Common myeloid progenitor, CD34-positive (primary cell): ENCODE data around the gene SARDH.

Experiments used
- CTCF ChIA-PET: fragments of 350-600 bp; sonication (Branson Sonifier 250); formaldehyde crosslinking; loops from one replicate; lab custom pipeline; 2021; ENCODE audit warnings: antibody characterized with exemption; lab: Charles Lee
- POLR2A ChIA-PET: fragments of 350-600 bp; sonication (Branson Sonifier 250); formaldehyde crosslinking; loops from one replicate; lab custom pipeline; 2021; ENCODE audit warnings: antibody characterized with exemption; lab: Charles Lee
- DNase-seq, 3 donors: peaks; one replicate each; pipeline versions ENCODE4 v3.0.0 to v3.0.0-alpha.2; 2013
- H3K27ac ChIP-seq, 2 experiments: 1 replicate in 1 of 2; 2 replicates in 1 of 2; pipeline ENCODE4 v1.7.0; 2013; ENCODE audit warnings: inconsistent platforms in 2 of 2, low read length in 2 of 2, mild to moderate bottlenecking in 2 of 2, low read depth in 1 of 2, moderate library complexity in 1 of 2; ENCODE audit not compliant: severe bottlenecking in 2 of 2, insufficient read depth in 1 of 2, poor library complexity in 1 of 2
- H3K27me3 ChIP-seq, 5 experiments: replicated peaks in 2 of 5; 1 replicate in 3 of 5; 2 replicates in 2 of 5; pipeline versions ENCODE4 v1.6.1 to v1.7.0; 2013; ENCODE audit warnings: low read length in 4 of 5, mild to moderate bottlenecking in 2 of 5, moderate library complexity in 2 of 5, inconsistent platforms in 1 of 5; ENCODE audit not compliant: insufficient read depth in 5 of 5, control insufficient read depth in 4 of 5
- H3K36me3 ChIP-seq, 4 experiments: 1 replicate in 2 of 4; 2 replicates in 2 of 4; pipeline versions ENCODE4 v1.6.1 to v1.7.0; 2013; ENCODE audit warnings: low read length in 3 of 4, control low read depth in 1 of 4, mild to moderate bottlenecking in 1 of 4; ENCODE audit not compliant: control insufficient read depth in 4 of 4, insufficient read depth in 4 of 4
- H3K4me1 ChIP-seq, 4 experiments: 1 replicate in 3 of 4; 2 replicates in 1 of 4; pipeline versions ENCODE4 v1.6.1 to v1.7.1; 2013; ENCODE audit warnings: low read length in 3 of 4, mild to moderate bottlenecking in 3 of 4, control low read depth in 1 of 4, inconsistent platforms in 1 of 4, moderate library complexity in 1 of 4; ENCODE audit not compliant: control insufficient read depth in 4 of 4, insufficient read depth in 4 of 4; ENCODE audit errors: control extremely low read depth in 1 of 4
- H3K4me3 ChIP-seq, 7 experiments: 1 replicate in 4 of 7; 2 replicates in 3 of 7; pipeline versions ENCODE4 v1.5.1 to v1.7.0; 2013; ENCODE audit warnings: mild to moderate bottlenecking in 7 of 7, low read length in 6 of 7, moderate library complexity in 6 of 7, inconsistent platforms in 2 of 7, low read depth in 2 of 7, control low read depth in 1 of 7; ENCODE audit not compliant: insufficient read depth in 4 of 7, control insufficient read depth in 1 of 7; ENCODE audit errors: extremely low read depth in 1 of 7
- H3K9me3 ChIP-seq, 5 experiments: 1 replicate in 4 of 5; 2 replicates in 1 of 5; pipeline versions ENCODE4 v1.6.1 to v1.7.1; 2013; ENCODE audit warnings: low read length in 4 of 5, mild to moderate bottlenecking in 2 of 5, inconsistent platforms in 1 of 5, low read depth in 1 of 5, moderate library complexity in 1 of 5; ENCODE audit not compliant: control insufficient read depth in 4 of 5, insufficient read depth in 2 of 5; ENCODE audit errors: control extremely low read depth in 1 of 5
- WGBS: methylation state at CpG from one replicate; pipeline ENCODE4 v1.1.5; 2013; ENCODE audit not compliant: insufficient coverage; 5-methylcytosine and 5-hydroxymethylcytosine counted together

The SARDH gene

DNA sequence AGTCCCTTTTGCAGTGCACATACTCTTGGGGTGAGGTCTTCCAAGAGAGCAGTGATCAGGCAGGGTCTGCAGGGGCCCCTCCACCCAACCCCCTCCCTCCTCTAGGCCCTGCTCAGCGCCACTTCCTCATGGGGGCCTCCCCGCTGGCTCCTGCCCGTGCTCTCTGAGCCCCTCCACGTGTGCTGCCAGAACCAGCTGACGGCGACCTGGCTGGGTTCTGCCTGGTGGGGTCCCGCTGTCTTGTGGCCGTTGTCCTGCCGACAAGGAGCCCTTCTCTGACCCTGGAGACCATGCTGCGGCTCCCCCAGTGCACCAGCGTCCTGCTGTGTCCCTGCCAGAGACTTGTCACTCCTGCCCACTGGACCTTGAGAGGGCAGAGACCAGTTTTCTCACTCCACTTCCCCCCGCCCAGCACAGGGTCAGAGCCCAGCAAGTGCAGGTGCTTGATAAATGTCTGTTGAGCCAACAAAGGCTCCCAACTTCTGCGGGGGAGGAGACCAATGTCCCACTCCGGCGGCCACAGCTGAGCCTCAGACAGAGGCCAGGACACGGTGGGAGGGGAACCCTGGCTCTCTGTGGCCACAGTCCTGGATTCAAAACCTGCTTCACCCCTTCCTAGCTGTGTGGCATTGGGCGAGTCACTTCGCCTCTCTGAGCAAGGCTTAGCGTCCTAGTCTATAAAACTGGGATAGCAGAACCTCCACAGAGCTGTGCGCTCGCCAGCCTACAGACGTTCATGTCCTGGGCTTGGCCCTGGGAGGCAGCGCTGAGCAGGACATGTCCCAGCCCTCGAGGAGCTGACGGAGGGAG is 24.8 kb downstream of the SARDH start:
- no peak for DNase-seq
- H3K27ac ChIP-seq = no peak overlapping the region
- 83% methylated on average over 22 of the region's 25 CpGs for WGBS
- no peak overlapping the region for H3K4me3 ChIP-seq
- CTCF ChIA-PET = interaction anchor here (0.9 to 1.5 kb wide), 3 partner anchors 21 to 179 kb away, joined by 4 to 5 read pairs (median 4); partner anchors contain the start of gene ADAMTSL2
- peaks cover 0 to 11% (median 1%) of the 10 kb centered on the region in 4 experiments for H3K4me1 ChIP-seq
- no peaks in the 10 kb centered on the region for H3K27me3 ChIP-seq
- H3K9me3 ChIP-seq = no peaks in the 10 kb centered on the region
- no peaks in the 10 kb centered on the region for H3K36me3 ChIP-seq
- POLR2A ChIA-PET = no interaction called here

DNA sequence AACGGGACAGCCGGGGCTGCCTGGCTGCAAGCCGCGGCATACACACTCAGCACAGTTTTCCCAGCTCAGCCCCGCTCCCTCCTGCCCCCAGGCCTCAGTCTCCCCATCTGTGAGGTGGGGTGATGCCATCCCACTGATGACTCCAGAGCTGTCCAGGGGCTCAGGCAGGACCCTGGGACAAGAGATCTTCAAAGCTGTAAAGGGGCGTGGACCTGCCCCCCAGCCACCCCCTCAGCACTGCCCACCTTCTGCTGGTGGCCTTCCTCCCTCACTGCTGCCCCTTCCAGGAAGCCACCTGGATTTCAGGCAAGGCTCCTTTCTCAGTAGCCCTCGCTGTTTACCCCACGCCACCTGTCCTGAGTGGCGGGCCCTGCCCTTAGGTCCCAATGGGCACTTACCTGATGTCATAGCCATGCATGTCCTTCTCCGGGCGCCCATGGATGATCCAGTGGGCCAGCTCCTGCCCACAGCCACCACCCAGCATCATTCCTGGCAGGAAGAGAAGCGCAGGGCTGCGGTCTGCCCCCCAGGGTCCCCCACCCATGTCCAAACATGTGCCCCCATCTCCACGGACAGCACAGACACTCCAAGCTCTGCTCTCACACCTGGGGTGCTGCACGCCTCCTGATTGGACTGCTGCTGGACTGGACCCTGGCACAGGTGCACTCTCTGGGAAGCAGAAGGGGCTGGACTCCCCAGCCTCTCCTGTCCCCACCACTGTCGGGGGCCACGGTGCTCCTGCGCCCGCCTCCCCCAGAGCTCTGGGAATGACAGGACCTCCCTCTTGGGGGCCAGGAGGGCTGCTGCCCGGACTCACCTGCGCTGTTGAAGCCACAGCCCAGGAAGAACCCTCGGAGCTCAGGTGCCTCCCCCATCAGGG is 25.7 kb downstream of the SARDH start:
- H3K4me3 ChIP-seq = no peak overlapping the region
- DNase-seq = no peak
- WGBS = 93% methylated on average over 13 of the region's 22 CpGs
- H3K27ac ChIP-seq = no peak overlapping the region
- ChIA-PET CTCF (interaction anchor here (0.7 to 0.9 kb wide), 2 partner anchors 20 to 180 kb away, joined by 3 to 4 read pairs; no protein-coding TSS in a partner anchor), POLR2A (no interaction called here)
- no peaks in the 10 kb centered on the region for H3K9me3 ChIP-seq
- H3K36me3 ChIP-seq = no peaks in the 10 kb centered on the region
- peaks cover 0 to 11% (median 1%) of the 10 kb centered on the region in 4 experiments for H3K4me1 ChIP-seq
- no peaks in the 10 kb centered on the region for H3K27me3 ChIP-seq

DNA sequence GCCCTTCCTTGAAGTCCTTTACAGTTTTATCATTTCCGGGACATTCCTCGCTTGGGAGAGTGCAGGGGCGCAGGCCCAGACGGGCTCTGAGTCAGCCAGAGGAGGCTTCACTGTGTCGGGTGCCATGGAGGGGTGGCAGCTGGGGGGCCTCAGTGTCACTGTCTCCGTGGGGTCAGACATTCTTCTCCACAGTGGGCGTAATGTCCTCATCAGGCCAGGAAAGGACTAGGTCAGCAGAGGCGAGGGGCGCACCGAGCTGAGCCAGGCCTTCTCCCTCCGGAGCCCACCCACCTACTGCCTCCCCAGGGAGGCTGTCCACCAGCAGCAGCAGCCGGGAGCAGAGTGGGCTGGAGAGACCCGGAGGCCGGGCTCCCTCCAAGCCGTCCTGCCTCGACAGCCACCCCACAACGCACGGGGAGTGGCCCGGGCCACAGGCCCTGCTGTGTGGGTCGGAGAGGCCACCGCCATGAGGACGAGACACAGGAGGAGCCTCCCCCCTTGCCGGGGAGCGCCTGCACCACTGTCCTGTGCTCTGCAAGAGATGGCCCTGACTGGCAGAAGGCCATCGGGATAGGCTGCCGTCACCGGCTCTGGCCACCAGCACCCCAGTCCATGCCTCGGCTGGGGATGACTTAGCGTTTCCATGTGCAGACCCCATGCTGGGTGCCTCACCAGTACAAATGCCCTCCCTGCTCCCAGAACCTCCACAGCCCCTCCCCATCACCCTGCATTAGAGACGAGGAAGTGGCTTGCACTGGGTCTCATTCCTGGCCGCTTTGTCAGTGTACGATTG is 26.5 kb downstream of the SARDH start:
- no peak overlapping the region for H3K27ac ChIP-seq
- no peak for DNase-seq
- H3K4me3 ChIP-seq = no peak overlapping the region
- no peaks in the 10 kb centered on the region for H3K9me3 ChIP-seq
- H3K36me3 ChIP-seq = no peaks in the 10 kb centered on the region
- ChIA-PET POLR2A (no interaction called here), CTCF (interaction anchor here (0.7 to 1.1 kb wide), 2 partner anchors 10 to 179 kb away, joined by 3 read pairs; no protein-coding TSS in a partner anchor)
- H3K4me1 ChIP-seq = peaks cover 0 to 11% (median 1%) of the 10 kb centered on the region in 4 experiments
- no peaks in the 10 kb centered on the region for H3K27me3 ChIP-seq
- WGBS = 92% methylated on average over 32 of the region's 32 CpGs

DNA sequence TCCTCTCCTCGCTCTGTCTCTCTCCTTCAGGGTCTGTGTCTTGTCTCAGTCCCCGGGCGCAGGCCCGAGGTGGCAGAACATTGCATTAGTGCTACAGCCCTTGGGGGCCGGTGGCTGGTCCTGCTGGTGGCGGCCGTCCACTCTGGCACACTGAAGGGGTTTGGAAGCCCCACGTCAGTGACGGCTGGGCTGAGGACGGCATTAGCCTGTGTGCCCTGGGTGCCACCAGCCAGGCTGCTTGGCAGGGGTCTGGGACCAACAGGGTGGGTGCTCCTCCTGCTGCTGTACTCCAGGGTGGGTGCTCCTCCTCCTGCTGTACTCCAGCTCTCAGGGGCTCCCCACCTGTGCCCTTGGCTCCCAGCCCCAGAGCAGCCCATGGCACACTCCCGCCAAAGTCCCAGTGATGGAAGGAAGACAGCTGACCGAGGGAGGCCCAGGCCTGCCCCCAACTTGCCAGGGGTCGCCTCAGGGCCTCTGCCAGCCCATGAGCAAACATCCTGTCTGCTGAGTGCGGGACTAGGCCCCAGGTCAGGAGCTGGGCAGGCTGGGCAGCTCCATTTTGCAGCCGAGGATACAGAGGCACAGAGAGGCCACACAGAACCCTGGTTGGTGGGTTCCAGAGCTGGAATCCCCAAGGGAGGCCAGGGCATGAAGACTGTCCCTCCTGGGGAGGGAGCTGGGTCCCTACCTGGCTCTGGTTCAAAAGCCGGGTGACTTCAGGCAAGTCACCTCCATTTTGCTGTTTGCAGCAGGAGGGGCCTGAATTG is 27.3 kb downstream of the SARDH start:
- Histone ChIP-seq H3K36me3 (no peaks in the 10 kb centered on the region), H3K27ac (no peak overlapping the region), H3K9me3 (no peaks in the 10 kb centered on the region), H3K27me3 (no peaks in the 10 kb centered on the region), H3K4me3 (no peak overlapping the region), H3K4me1 (peaks cover 0 to 11% (median 1%) of the 10 kb centered on the region in 4 experiments)
- CTCF ChIA-PET = interaction anchor here (1.1 kb wide), 1 partner anchor 10 kb away, joined by 3 read pairs; no protein-coding TSS in a partner anchor
- 93% methylated on average over 16 of the region's 16 CpGs for WGBS
- POLR2A ChIA-PET = no interaction called here
- DNase-seq = no peak

DNA sequence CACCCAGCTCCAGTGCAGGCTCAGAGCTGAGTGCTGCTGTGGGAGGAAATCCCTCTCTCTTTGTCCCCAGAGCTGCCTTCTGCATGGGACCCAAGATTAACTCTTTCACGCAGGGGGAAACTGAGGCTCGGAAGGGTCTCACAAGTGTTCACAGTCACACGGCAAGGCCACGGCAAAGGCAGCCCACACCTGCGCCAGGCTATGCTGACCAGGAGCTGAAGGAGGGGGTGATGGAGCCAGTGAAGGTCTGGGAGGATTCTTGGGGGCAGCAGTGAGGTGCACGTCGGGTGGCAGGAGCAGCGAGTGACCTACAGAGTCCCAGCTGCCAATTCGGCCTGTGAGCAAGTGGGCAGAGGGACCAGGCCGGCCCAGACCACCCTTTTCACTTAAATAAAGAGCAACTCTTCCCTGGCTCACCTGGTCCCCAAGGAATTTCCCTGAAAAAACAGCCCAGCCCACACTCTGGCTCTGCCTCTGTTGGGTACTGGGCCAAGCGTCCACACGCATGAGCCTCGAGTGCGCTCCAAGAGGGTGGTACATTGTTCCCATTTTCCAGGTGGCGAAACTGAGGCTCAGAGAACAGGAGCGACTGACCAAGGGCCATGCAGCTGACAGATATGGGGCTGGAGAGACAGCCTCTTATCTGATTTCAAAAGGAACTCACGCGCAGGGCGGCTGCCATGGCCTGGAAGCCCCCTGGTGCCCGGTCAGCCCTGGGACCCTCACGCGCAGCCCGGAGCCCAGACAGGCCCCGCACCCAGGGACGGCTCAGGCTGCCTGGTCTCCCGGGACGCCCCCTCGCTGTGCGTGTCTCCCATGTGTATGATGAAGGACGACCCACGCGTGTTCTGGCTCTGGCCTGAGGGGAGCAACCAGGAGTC is 28.2 kb downstream of the SARDH start:
- Histone ChIP-seq H3K27ac (no peak overlapping the region), H3K4me1 (peaks cover 0 to 11% (median 1%) of the 10 kb centered on the region in 4 experiments), H3K4me3 (no peak overlapping the region), H3K9me3 (no peaks in the 10 kb centered on the region), H3K36me3 (no peaks in the 10 kb centered on the region), H3K27me3 (no peaks in the 10 kb centered on the region)
- DNase-seq = no peak
- WGBS = 95% methylated on average over 29 of the region's 32 CpGs
- ChIA-PET POLR2A (no interaction called here), CTCF (interaction anchor here (1.1 kb wide), 1 partner anchor 9 kb away, joined by 3 read pairs; no protein-coding TSS in a partner anchor)
